NCI-H2227 (cell line): ENCODE measurements around the gene RNF208.

ENCODE experiments used
- DNase-seq: peaks from one replicate; lab custom pipeline; 2025; ENCODE audit not compliant: unreplicated experiment; lab: John Stamatoyannopoulos, UW

RNF208 gene

DNA sequence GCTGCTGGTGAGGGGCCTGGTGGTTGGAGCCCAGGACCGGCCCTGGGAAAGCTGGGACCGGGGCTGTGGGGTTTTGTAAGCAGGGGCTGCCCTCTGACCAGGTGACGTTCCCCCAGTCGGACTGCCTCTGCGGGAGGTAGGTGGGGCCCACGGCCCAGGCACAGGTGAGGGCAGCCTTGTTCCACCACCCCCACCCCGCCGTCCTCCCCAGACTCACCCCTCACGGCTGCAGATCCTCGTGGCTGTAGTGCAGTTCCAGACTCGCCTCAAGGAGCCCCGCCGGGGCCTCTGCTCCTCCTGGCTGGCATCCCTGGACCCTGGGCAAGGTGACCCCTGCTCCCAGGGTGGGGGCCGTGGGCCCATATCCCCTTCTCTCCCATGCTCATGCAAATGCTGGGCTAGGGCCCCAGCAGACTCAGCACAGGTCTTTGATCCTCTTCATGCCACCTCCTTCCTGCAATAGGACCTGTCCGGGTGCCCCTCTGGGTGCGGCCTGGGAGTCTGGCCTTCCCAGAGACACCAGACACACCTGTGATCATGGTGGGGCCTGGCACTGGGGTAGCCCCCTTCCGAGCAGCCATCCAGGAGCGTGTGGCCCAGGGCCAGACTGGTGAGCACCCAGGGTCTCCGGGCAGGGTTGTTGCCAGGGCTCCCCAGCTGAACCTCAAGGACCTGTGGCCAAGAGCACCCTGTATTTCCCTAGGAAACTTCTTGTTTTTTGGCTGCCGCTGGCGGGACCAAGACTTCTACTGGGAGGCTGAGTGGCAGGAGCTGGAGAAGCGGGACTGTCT is 6.6 kb downstream of the RNF208 start:
- DNase-seq = no peak

DNA sequence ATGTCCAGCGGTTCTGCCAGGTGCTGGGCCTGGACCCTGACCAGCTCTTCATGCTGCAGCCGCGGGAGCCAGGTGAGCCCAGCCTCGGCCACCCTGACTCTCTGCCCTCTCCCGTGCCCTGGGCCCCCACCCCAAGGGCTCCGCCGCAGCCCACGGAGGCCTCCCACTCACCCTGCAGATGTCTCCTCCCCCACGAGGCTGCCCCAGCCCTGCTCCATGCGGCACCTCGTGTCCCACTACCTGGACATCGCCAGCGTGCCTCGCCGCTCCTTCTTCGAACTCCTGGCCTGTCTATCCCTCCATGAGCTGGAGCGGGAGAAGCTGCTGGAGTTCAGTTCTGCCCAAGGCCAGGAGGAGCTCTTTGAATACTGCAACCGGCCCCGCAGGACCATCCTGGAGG is 7.4 kb downstream of the RNF208 start:
- DNase-seq = no peak

DNA sequence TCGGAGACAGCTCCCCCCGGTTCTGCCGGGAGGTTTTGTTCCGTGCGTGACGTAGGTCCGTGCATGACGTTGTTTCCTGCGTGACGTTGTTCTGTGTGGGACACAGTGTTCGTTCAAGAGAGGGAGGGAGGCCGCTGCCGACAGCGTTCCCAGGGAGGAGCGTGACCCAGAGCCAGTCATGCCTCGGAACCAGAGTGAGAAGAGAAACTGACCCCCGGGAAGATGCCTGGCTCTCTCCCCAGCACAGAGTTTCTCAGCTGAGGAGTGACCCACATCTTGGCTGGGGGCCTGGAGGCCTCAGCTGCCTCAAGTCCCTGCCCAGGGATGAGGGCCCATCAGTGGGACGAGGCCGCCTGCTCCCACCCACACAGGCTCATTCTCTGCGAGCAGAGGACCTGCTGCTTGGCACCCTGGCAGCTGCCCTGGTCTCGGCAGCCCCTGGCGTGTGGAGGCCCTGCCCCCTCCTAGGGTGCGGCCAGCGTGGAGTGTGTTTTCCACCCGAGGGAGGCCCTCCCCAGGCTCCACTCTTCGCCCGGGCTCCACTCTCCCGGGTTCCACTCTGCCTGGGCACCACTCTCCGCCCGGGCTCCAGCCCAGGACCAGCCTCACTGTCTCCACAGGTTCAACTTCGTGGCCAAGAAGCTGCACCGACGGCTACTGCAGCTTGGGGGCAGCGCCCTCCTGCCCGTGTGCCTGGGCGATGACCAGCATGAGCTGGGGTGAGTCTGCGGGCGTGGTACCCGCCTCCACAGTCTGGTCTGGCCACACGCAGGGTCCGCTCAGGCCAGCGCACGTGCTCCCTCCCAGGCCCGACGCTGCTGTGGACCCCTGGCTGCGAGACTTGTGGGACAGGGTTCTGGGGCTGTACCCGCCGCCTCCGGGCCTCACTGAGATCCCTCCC is 8.6 kb downstream of the RNF208 start:
- no peak for DNase-seq

DNA sequence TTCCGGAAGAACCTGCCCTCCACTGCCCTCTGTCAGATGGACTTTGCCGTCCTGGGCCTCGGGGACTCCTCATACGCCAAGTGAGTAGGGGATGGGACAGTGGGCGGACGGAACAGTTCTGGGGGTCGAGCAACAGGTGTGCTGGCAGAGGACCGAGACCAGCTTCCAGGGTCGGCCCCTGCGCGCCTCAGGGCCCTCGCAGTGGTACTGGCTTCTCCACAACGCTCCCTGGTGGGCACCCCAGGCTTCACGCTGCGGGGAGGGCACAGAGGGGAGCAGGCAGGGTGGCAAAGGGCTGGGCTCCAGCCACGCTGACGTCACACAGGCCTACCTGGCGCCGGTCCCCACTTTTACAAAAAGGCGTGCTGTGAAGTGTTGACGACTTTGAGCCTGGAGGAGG is 9.5 kb downstream of the RNF208 start:
- no peak for DNase-seq

DNA sequence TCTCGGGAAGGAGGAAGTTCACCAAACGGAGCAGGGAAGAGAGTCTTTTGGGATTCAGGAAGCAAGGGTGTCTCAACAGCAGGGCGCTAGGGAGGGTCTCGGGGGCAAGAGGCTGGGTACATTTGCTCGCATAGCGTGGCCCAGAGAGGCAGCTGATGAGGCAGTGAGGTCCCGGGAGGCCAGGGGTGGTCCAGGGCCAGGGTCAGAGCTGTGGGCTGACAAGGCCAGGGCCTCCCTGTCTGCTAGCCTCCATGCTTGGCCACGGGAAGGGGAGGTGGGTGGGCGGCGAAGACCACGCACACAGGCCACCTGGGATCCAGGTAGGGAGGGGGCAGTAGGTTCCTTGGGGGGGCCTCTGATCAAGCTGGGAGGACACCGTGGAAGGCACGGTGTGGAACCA is 10.5 kb downstream of the RNF208 start:
- no peak for DNase-seq

DNA sequence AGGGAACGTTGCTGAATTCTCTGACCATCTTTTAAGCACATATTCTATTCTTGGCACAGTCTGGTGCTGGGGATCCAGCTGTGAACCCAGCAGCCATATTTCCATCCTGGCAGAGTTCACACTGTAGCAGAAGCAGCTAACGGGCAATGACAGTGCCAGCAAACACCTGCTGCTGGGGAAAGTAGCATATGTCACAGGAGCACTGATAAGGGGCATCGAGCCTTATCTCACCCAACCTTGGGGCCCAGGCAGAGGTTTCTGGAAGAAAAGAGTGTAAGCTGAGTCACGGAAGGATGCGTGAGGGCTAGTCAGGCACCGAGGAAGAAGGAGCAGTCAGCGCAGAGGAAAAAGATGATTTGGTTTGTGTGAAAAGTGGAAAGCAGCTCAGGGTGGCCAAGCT is 15.4 kb downstream of the RNF208 start:
- DNase-seq = no peak

DNA sequence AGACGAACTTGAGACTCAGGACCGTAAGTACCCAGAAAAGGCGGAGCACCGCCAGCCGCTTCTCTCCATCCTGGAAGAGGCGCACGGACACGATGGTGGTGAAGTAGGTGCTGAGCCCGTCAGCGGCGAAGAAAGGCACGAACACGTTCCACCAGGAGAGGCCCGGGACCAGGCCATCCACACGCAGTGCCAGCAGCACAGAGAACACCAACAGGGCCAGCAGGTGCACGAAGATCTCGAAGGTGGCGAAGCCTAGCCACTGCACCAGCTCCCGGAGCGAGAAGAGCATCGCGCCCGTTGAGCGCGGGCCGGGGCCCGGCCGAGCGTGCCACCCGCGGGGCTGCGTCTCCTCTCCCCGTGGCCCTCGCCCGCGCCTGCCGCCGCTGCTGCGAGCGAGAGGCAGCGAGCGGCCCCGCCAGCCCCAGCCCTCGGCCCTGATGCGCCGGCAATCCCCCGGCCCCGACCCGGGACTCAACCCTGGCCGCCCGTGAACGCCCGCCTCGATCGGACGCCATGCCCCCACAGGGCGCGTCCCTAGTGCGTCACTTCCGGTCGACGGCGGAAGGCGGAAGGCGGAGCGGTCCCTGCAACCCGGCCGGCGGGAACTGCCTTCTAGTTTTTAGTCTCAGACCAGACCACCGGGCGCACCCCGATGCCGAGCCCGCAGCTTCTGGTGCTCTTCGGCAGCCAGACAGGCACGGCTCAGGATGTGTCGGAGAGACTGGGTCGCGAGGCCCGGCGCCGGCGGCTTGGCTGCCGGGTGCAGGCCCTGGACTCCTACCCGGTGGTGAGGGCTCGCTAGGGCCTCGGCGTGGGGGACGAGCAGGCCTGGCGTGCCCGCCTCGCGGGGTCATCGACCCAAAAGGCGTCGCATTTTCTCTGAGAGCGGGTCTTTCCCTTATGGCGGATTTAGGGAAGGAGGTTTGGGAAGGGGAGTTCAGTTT is 16.6 kb downstream of the RNF208 start, which contains the start of the genes NDOR1 and TMEM203:
Gene NDOR1, plus strand, starts transcription at position 575 of the 944 bp plus-strand sequence. Its CDS starts 78 bp downstream, at position 653.
Gene TMEM203, minus strand, starts transcription at position 523 of the 944 bp plus-strand sequence. Its CDS starts 234 bp downstream, at position 289.
- peak; percentile 90 for DNase-seq

DNA sequence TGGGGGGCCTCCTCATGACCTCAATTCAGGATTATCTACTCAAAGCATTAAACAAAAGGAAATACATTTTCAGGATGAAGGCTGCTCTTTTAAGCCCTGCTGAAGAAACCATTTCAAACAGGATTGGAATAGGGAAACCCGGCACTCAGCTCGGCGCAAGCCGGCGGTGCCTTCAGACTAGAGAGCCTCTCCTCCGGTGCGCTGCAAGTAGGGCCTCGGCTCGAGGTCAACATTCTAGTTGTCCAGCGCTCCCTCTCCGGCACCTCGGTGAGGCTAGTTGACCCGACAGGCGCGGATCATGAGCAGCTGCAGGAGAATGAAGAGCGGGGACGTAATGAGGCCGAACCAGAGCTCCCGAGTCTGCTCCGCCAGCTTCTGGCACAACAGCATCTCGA is 17.3 kb downstream of the RNF208 start:
- DNase-seq = no peak

DNA sequence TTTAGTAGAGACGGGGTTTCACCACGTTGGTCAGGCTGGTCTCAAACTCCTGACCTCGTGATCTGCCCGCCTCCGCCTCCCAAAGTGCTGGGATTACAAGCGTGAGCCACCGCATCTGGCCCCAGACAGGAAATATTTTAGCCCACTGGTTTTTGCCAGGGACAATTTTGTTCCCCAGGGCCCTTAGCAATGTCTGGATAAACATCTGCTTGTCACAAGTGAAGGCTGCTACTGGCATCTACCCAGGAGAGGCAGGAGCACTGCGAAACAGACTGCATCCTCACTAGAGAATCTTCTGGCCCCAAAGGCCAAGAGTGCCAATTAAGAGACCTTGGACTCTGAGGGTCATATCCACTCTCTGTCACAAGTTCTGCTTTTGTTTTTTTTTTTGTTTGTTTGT is 19.1 kb downstream of the RNF208 start:
- DNase-seq = no peak

DNA sequence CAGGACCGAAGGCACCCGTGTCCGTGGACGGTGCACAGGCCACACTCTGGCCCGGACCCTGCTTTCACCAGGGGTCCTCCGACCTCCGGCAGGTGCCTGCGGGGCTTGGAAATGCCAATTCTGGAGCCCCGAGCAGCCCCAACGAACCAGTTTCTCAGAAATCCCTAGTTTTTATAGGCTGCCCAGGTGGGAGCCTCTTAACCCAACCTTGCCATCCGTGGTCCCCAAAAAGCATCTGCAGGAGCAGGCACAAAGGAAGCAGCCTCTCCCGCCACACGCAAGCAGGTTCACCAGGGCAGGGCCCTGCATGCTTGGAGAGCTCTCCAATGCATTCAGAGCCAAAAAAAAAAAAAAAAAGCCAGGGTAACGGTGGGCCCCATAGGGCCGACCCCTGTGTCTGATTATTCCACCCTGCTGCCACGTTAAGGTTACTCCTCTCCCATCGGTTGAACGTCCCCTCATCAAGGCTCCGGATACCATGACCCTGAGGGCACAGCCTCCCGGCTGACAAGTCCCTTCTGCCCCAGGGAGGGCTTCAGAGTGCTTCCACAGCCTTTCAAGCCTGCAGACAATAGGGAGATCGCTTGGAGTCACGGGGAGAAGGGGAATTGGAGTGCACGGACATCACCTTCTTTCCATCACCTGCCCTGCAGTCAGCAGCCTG is 20.7 kb downstream of the RNF208 start:
- DNase-seq = no peak

DNA sequence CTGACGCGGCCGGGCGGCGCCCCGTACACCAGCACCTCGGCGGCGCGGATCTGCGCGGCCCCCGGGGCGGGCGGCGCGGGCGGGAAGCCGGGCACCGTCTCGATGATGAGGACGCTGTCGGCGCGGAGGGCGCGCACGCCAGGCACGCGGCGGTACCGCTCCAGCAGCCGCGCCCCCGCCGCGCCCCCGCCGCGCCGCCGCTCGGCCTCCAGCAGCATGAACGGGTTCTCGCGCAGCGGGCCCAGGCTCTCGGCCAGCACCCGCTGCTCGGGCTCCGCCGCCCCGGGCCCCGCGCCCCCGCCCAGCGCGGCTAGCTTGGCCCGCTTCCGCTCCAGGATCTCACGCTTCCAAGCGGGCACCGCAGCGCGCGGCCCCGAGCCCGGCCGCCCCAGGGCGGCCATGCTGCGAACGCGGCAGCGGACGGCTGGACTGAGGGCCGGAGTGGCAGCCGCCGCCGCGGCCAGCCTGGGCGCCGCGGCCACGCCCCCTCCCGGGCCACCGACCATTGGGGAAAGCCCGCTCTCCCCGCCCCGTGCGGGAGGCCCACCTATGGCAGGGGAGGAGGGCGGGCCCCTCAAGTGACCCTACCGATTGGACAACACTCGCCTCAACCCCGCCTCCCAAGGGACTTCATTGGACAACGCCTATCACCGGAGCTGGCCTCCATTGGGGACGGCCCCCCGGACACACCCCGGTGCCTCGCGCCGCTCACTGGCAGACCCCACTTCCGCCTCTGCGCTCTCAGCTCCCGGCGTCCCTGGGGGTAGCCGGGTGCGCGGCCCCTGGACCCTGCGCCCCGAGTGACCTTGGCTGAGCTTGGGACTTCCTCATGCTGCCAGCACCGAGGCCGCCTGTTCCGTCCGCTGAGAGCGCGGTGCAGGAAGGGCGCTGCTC is 21.5 kb downstream of the RNF208 start, which contains the start of gene TPRN:
Gene TPRN, minus strand, starts transcription at position 431 of the 894 bp plus-strand sequence. Its CDS starts 30 bp downstream, at position 401.
- peak; percentile 97 for DNase-seq

DNA sequence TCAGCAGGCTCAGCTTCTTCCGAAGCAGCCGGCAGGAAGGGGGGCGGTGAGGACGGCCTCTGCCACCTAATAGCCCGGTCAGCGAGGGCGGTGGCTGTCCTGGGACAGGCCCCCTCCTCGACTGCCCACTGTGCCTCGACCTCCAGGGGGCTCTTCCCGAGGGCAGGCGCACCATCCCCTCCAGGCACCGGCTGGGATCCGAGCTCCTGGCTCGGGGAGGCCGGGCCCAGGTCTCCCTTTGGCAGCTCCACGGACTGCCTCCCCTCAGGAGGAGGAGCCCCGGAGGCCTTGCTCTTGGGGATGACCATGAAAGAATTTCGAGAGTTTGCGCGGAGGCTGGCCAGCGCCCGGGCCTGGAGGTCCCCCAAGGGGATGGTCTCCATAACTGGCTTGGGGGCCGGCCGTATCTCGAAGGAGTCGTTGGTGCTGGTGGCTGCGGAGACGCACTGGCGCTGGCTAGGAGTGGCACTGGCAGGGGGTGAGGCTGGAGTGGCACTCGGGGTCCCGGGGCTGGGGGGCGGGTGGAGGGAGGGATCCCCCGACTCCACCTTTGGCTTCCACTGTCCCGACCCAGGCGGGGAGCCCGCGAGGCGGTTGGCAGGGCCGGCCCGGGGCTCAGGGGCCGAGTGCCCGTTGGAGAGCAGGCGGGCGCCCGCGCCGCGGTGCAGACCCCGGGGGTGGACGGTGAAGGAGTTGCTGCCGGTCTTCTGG is 22.5 kb downstream of the RNF208 start:
- peak; percentile 18 for DNase-seq

DNA sequence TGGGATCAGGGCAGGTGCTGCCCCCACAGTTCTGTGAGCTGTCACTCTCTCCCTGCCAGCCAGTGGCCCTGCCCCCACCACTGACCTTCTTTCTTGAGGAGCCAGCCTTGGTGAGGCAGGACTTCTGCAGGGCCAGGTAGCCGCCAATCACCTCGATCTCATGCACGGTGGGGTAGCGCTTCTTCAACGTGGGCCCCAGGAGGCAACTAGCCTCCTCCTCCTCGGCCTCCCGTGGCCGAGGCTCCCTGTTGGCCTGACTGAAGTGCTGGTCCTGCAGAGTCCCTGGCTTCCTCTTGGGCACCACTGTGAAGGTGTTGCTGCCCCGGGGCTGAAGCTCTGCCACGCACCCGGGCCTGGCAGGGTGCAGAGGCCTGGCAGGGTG is 23.1 kb downstream of the RNF208 start:
- DNase-seq = no peak

DNA sequence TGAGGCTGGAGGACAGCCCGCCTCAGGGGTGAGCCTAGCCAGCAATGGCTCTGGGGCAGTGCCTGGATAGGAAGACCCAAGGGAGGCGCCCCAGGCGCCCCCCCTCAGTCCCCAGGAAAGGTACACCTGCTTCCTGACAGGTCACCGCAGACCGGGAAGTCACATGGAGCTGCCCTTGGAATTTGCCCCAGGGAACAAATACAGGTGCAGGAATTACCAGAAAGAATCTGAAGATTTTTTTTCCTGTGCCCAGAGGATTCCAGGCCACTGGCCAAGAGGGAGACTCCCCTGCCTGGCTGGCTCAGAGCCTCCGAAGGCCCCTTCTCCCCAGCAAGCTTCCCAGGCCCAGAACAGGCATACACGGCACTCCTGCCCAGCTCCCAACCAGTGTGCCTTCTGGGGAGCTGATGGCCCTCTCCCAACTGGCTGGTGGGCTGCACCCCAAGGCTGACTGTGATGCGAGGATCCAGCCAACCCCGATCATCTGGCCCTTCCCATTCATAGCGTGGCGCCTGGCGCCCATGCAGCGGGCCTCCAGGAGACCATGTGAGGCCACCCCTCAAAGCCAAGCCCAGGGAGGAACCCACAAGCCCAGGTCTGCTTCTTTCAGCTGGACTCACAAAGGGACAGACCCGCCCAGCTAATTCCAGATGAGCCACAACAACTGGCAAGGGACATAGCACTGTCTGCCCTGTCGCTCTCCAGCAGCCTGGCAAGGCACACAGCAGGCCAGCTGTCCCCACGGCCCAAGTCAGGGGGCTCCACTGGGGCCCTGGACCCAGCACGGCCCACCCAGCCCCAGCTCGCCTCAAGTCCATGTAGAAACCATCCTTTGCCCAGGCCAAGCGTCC is 23.8 kb downstream of the RNF208 start:
- DNase-seq = no peak

DNA sequence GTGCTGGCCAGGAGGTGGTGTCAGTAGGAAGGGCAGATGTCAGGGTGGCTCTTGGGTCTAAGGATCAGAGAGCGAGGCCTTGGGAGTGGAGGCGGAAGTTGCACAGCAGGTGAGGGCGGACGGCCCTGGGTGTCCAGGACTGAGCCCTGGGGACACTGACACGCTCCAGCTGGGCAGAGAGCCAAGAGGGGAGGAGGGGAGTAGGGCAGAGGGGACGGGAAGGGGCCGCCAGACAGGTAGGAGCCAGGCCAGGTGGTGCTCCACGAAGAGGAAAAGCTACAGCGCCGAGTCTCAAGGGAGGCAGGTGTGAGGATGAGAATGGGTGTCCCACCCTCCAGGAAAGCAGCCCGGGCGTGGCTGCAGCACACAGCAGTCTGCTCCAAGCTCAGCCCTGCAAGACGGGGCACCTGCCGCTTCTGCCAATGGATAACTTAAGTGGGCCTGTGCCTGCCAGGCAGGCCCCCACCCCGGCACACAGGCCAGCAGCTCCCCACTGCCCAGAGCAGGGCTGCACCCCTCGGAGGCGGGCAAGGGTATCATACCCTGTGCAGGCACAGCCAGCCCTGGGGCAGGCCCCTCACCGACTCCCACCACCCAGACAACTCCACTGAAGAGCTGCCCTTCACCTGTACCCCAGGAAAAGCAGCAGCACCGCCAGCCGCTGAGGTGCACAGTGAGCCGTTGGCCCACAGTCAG is 26.4 kb downstream of the RNF208 start:
- no peak for DNase-seq

DNA sequence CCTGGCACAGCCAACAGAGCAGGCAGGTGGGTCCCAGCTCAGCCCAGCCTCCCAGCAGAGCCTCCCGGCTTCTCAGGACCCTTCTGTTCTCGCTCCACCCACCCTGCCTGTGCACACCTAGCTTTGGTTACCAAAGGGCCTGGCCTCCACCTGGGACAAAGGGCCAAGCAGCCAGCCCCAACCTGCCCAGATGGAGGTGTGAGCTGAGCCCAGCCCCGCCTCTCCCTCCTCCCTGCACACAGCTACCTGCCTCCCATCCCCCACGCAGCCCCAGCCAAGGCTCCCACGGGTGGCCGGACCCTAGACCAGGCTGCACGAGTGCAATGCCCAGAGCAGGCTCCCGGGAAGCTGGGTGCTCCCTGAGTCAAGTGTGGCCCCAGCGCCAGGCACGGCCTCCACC is 27.1 kb downstream of the RNF208 start:
- no peak for DNase-seq

DNA sequence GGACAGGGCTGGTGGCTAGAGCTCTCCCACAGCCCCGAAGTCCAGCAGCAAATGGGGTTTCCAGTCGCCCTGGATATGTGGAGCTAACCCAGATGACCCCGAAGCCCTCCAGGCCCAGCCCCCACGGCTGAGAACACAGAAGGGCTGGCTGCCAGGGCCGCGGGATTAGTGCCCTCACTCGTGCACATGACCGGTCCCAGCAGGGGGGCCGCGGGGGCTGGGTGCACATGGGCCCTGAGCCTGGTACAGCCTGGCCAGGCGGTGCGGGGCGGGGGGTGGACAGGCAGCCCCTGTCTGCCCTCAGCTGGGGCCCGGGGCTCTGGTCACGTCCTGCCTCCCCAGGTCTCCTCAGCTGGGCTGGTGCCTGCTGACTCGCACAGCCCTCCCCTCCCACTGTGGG is 27.7 kb downstream of the RNF208 start:
- DNase-seq = no peak
